ENCODE measurements around the gene GORASP1. TPM values are rescaled to one million over a fixed set of nuclear protein-coding genes. Genes with fewer than 3 reads are reported as not detected.
A peak's percentile ranks its signal among the peaks of the same experiment; 100 is the strongest.

Gene GORASP1
- total RNA-seq, 4 donors from 2014 or later, result 45.8 to 72.9 (median 61.9) TPM

DNA sequence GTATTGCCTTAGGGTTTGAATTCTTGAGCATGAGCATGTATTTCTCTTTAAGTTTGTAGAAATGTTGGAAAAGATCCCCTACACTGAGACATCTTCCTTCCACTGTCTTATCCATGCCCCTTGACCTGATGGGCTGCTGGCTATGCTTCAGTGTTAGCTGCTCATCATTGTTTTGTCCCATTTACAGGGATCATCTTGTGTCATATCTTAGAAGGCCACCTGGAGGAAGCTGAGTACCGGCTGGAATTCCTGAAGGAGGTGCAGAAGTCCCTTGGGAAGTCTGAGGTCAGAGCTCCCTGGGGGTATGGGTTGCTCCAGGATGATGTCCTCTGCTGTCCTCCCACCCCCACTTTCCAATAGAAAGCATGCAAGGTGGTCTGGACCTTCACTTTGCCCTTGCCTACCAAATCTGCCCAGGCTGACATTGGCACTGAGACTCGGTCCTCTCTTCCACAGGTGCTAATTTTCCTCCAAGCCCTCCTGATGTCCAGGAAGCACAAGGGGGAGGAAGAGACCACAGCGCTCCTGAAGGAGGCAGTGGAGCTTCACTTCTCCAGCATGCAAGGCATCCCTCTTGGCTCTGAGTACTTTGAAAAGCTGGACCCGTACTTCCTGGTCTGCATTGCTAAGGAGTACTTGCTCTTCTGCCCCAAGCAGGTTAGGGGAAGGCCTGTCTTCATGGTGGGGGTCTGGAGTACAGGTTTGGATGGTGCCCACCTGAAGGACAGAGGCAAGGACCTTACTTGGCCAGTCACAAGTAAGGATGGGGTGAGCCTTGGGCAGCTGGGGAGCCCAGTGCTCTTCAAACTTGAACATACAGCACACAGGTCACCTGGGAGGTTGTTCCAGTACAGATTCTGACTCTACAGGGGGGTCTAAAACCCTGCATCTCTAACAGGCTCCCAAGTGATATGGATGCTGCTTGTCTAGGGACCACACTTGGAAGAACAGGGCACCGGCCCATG is 17.7 kb upstream of the GORASP1 start:
- TF ChIP-seq, protein P1, sequence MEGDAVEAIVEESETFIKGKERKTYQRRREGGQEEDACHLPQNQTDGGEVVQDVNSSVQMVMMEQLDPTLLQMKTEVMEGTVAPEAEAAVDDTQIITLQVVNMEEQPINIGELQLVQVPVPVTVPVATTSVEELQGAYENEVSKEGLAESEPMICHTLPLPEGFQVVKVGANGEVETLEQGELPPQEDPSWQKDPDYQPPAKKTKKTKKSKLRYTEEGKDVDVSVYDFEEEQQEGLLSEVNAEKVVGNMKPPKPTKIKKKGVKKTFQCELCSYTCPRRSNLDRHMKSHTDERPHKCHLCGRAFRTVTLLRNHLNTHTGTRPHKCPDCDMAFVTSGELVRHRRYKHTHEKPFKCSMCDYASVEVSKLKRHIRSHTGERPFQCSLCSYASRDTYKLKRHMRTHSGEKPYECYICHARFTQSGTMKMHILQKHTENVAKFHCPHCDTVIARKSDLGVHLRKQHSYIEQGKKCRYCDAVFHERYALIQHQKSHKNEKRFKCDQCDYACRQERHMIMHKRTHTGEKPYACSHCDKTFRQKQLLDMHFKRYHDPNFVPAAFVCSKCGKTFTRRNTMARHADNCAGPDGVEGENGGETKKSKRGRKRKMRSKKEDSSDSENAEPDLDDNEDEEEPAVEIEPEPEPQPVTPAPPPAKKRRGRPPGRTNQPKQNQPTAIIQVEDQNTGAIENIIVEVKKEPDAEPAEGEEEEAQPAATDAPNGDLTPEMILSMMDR (IDR thresholded peaks at IDR 0.05), result peak in 3 of 5 experiments; percentile 13 to 25 (median 16)
- TF ChIP-seq POLR2A (IDR thresholded peaks at IDR 0.05), result no peak
- no peak for TF ChIP-seq EP300 (IDR thresholded peaks at IDR 0.05)
- H3K27me3 ChIP-seq, result no peaks in the 10 kb centered on the region
- DNase-seq (ENCODE audit: low spot score in 2 of 2), result no peak
- H3K4me1 ChIP-seq, result no peaks in the 10 kb centered on the region
- no peaks in the 10 kb centered on the region for H3K9me3 ChIP-seq
- H3K27ac ChIP-seq, result no peak overlapping the region
- 60 to 69% methylated on average over 5 of the region's 5 CpGs for WGBS, 2 donors
- no peak overlapping the region for H3K4me3 ChIP-seq
- peaks cover 0 to 35% (median 0%) of the 10 kb centered on the region in 3 donors for H3K36me3 ChIP-seq

GRCh38 chr3:39122813-39123212 is 15.4 kb upstream of the GORASP1 start:
- Histone ChIP-seq H3K9me3 (no peaks in the 10 kb centered on the region), H3K36me3 (peaks cover 0 to 37% (median 0%) of the 10 kb centered on the region in 3 donors), H3K27ac (no peak overlapping the region), H3K4me1 (no peaks in the 10 kb centered on the region), H3K4me3 (no peak overlapping the region), H3K27me3 (no peaks in the 10 kb centered on the region)
- WGBS, 2 donors, result 91 to 93% methylated on average over 1 of the region's 1 CpG
- no peak for TF ChIP-seq EP300 (IDR thresholded peaks at IDR 0.05)
- no peak for TF ChIP-seq POLR2A (IDR thresholded peaks at IDR 0.05)
- TF ChIP-seq, protein P1 (IDR thresholded peaks at IDR 0.05), result no peak
- no peak for DNase-seq (ENCODE audit: low spot score in 2 of 2)

GRCh38 chr3:39121621-39122020 is 14.2 kb upstream of the GORASP1 start:
- no peak for DNase-seq (ENCODE audit: low spot score in 2 of 2)
- peaks cover 0 to 47% (median 0%) of the 10 kb centered on the region in 3 donors for H3K36me3 ChIP-seq
- no peak overlapping the region for H3K4me3 ChIP-seq
- H3K9me3 ChIP-seq, result no peaks in the 10 kb centered on the region
- no peak for TF ChIP-seq EP300 (IDR thresholded peaks at IDR 0.05)
- TF ChIP-seq, protein P1 (IDR thresholded peaks at IDR 0.05), result no peak
- no peak for TF ChIP-seq POLR2A (IDR thresholded peaks at IDR 0.05)
- no peaks in the 10 kb centered on the region for H3K4me1 ChIP-seq
- H3K27me3 ChIP-seq, result no peaks in the 10 kb centered on the region
- 82 to 89% methylated on average over 2 of the region's 2 CpGs for WGBS, 2 donors
- H3K27ac ChIP-seq, result no peak overlapping the region

GRCh38 chr3:39118931-39119660 is 11.7 kb upstream of the GORASP1 start:
- H3K27me3 ChIP-seq, result no peaks in the 10 kb centered on the region
- no peak for TF ChIP-seq POLR2A (IDR thresholded peaks at IDR 0.05)
- TF ChIP-seq, protein P1 (IDR thresholded peaks at IDR 0.05), result no peak
- TF ChIP-seq EP300 (IDR thresholded peaks at IDR 0.05), result no peak
- DNase-seq (ENCODE audit: low spot score in 2 of 2), result no peak
- no peaks in the 10 kb centered on the region for H3K4me1 ChIP-seq
- peaks cover 0 to 72% (median 0%) of the 10 kb centered on the region in 3 donors for H3K36me3 ChIP-seq
- H3K4me3 ChIP-seq, result no peak overlapping the region
- H3K9me3 ChIP-seq, result no peaks in the 10 kb centered on the region
- 72 to 87% methylated on average over 5 of the region's 5 CpGs for WGBS, 2 donors
- no peak overlapping the region for H3K27ac ChIP-seq

All from tibial nerve (tissue), 4 donors.